HCT116 (cell line): ENCODE measurements around the gene C1orf105. TPM values are rescaled to one million over a fixed set of nuclear protein-coding genes. Genes with fewer than 3 reads are reported as not detected.

ENCODE experiments used
- ATAC-seq: fragments of 200-7000 bp; cut with Tn5 transposase; 2 replicates; pipeline ENCODE4 v1.9.1; 2020; ENCODE audit warnings: mild to moderate bottlenecking, moderate library complexity
- BruUV-seq: library from RNA; stranded (reverse); fragments of 400-500 nt; replicated peaks from 2 replicates; lab custom pipeline; 2021; lab: Mats Ljungman, UMichigan
- CTCF ChIA-PET: fragments of 300-600 bp; sonication (Branson Sonifier 250); formaldehyde crosslinking; loops from one replicate; lab custom pipeline; 2021; ENCODE audit warnings: antibody characterized with exemption; lab: Charles Lee
- POLR2A ChIA-PET: fragments of 300-600, 350-600 bp; sonication (Branson Sonifier 250); formaldehyde crosslinking; loops from one replicate; lab custom pipeline; 2021; ENCODE audit warnings: antibody characterized with exemption; lab: Charles Lee
- RAD21 ChIA-PET, 2 experiments: fragments of 300-600 bp; sonication (Branson Sonifier 250); formaldehyde crosslinking; loops; one replicate each; lab custom pipeline; 2023; ENCODE audit warnings: low total read pairs in 2 of 2; ENCODE audit not compliant: uncharacterized antibody in 2 of 2, unreplicated experiment in 2 of 2, low non-redundant PET in 1 of 2; lab: Charles Lee
- DNase-seq: peaks from one replicate; pipeline ENCODE4 v3.0.0-alpha.2; 2010; ENCODE audit warnings: low read depth, low spot score
- H2AFZ ChIP-seq: fragments of 200-600 bp; shearing (Covaris generic), sonication (generic); 2 replicates; pipeline ENCODE4 v1.6.1; 2017; ENCODE audit warnings: low read depth, mixed run types, mixed read lengths, antibody characterized with exemption, low read length; ENCODE audit not compliant: poor library complexity, severe bottlenecking
- H3K27ac ChIP-seq: 2 replicates; pipeline ENCODE4 v1.5.1; 2012; ENCODE audit warnings: low read depth, low read length
- H3K27me3 ChIP-seq: fragments of 200-600 bp; sonication (generic); 2 replicates; pipeline ENCODE4 v1.6.1; 2016; ENCODE audit warnings: mixed run types, low read length, mixed read lengths; ENCODE audit not compliant: insufficient read depth
- H3K36me3 ChIP-seq, 2 experiments: fragments of 200-500 bp in 1 of 2; fragments of 200-600 bp in 1 of 2; sonication (Bioruptor generic) in 1 of 2; sonication (generic) in 1 of 2; 2 replicates each; pipeline versions ENCODE4 v1.5.1 to v1.6.1; 2014 to 2016; ENCODE audit warnings: low read length in 2 of 2, inconsistent platforms in 1 of 2, mixed read lengths in 1 of 2, mixed run types in 1 of 2; ENCODE audit not compliant: insufficient read depth in 2 of 2, control insufficient read depth in 1 of 2
- H3K4me1 ChIP-seq, 2 experiments: fragments of 200-600 bp in 1 of 2; sonication (generic) in 1 of 2; 2 replicates each; pipeline versions ENCODE4 v1.5.1 to v1.6.1; 2012 to 2017; ENCODE audit warnings: low read length in 2 of 2, inconsistent platforms in 1 of 2, mild to moderate bottlenecking in 1 of 2, mixed read lengths in 1 of 2, mixed run types in 1 of 2, moderate library complexity in 1 of 2; ENCODE audit not compliant: insufficient read depth in 2 of 2, control insufficient read depth in 1 of 2
- H3K4me2 ChIP-seq: fragments of 200-600 bp; sonication (generic); 2 replicates; pipeline ENCODE4 v1.6.1; 2017; ENCODE audit warnings: mixed run types, low read length, mixed read lengths
- H3K4me3 ChIP-seq, 2 experiments: fragments of 200-600 bp in 1 of 2; sonication (generic) in 1 of 2; replicated peaks in 1 of 2; 2 replicates each; pipeline ENCODE4 v1.5.1; 2011 to 2016; ENCODE audit warnings: low read length in 2 of 2, control low read depth in 1 of 2, low read depth in 1 of 2, mild to moderate bottlenecking in 1 of 2, mixed read lengths in 1 of 2, mixed run types in 1 of 2
- H3K79me2 ChIP-seq: fragments of 200-600 bp; sonication (generic); 2 replicates; pipeline ENCODE4 v1.6.1; 2017; ENCODE audit warnings: mild to moderate bottlenecking, mixed run types, low read length, moderate library complexity, mixed read lengths; ENCODE audit not compliant: insufficient read depth
- H3K9ac ChIP-seq: fragments of 200-600 bp; sonication (generic); 2 replicates; pipeline ENCODE4 v1.6.1; 2016; ENCODE audit warnings: low read length, mixed read lengths
- H3K9me2 ChIP-seq: fragments of 200-600 bp; sonication (generic), shearing (Covaris generic); 2 replicates; pipeline ENCODE4 v1.6.1; 2017; ENCODE audit warnings: mixed run types, mild to moderate bottlenecking, moderate library complexity; ENCODE audit not compliant: insufficient read depth
- H3K9me3 ChIP-seq, 2 experiments: fragments of 200-500 bp in 1 of 2; fragments of 200-600 bp in 1 of 2; sonication (Bioruptor generic) in 1 of 2; sonication (generic) in 1 of 2; 2 replicates each; pipeline ENCODE4 v1.6.1; 2014 to 2017; ENCODE audit warnings: low read length in 2 of 2, mixed read lengths in 2 of 2, inconsistent platforms in 1 of 2, low read depth in 1 of 2, mild to moderate bottlenecking in 1 of 2, mixed run types in 1 of 2, moderate library complexity in 1 of 2; ENCODE audit not compliant: control insufficient read depth in 1 of 2, insufficient read depth in 1 of 2
- H4K20me1 ChIP-seq: fragments of 200-600 bp; sonication (generic), shearing (Covaris generic); 2 replicates; pipeline ENCODE4 v1.6.1; 2017; ENCODE audit warnings: mixed run types, mild to moderate bottlenecking, moderate library complexity; ENCODE audit not compliant: insufficient read depth
- ATF3 ChIP-seq: IDR thresholded peaks from 2 replicates; pipeline ENCODE4 v1.6.1; 2012
- CBX3 ChIP-seq: IDR thresholded peaks from 2 replicates; pipeline ENCODE4 v1.6.1; 2012; ENCODE audit warnings: low read depth
- CEBPB ChIP-seq: IDR thresholded peaks from 2 replicates; pipeline ENCODE4 v1.6.1; 2012; ENCODE audit warnings: low read depth
- CTCF ChIP-seq, 3 experiments: fragments of 200-600 bp in 1 of 3; sonication (generic) in 1 of 3; IDR thresholded peaks in 2 of 3; conservative IDR thresholded peaks in 1 of 3; 2 replicates each; pipeline ENCODE4 v1.5.1; 2012 to 2017; ENCODE audit warnings: low read depth in 2 of 3, low read length in 2 of 3, antibody characterized with exemption in 1 of 3, borderline replicate concordance in 1 of 3, control low read depth in 1 of 3, mild to moderate bottlenecking in 1 of 3, mixed read lengths in 1 of 3, mixed run types in 1 of 3, moderate library complexity in 1 of 3; ENCODE audit not compliant: insufficient read depth in 1 of 3
- EGR1 ChIP-seq: IDR thresholded peaks from 2 replicates; pipeline ENCODE4 v1.6.1; 2012; ENCODE audit warnings: low read depth
- EZH2 ChIP-seq: fragments of 200-600 bp; sonication (generic); IDR thresholded peaks from 2 replicates; pipeline ENCODE4 v1.6.1; 2017; ENCODE audit warnings: antibody characterized with exemption, mixed run types
- EZH2phosphoT487 ChIP-seq: fragments of 200-600 bp; IDR thresholded peaks from 2 replicates; pipeline ENCODE4 v1.6.1; 2018; ENCODE audit warnings: antibody characterized with exemption, borderline replicate concordance
- FOSL1 ChIP-seq: IDR thresholded peaks from 2 replicates; pipeline ENCODE4 v1.6.1; 2012; ENCODE audit warnings: low read depth
- MAX ChIP-seq: IDR thresholded peaks from 2 replicates; pipeline ENCODE4 v1.6.1; 2012
- POLR2A ChIP-seq: IDR thresholded peaks from 2 replicates; pipeline ENCODE4 v1.7.0; 2011; ENCODE audit warnings: borderline replicate concordance; ENCODE audit not compliant: insufficient read depth, insufficient read length; ENCODE audit errors: extremely low read depth
- POLR2AphosphoS5 ChIP-seq: IDR thresholded peaks from 2 replicates; pipeline ENCODE4 v1.6.1; 2011; ENCODE audit warnings: mild to moderate bottlenecking, low read depth, low read length, moderate library complexity
- RAD21 ChIP-seq: IDR thresholded peaks from 2 replicates; pipeline ENCODE4 v1.6.1; 2012; ENCODE audit warnings: low read depth, mild to moderate bottlenecking
- REST ChIP-seq: IDR thresholded peaks from 2 replicates; pipeline ENCODE4 v1.6.1; 2012; ENCODE audit warnings: low read depth
- SIN3A ChIP-seq: IDR thresholded peaks from 2 replicates; pipeline ENCODE4 v1.6.1; 2012; ENCODE audit warnings: low read depth
- SP1 ChIP-seq: IDR thresholded peaks from 2 replicates; pipeline ENCODE4 v1.6.1; 2012; ENCODE audit warnings: low read depth
- SRF ChIP-seq: IDR thresholded peaks from 2 replicates; pipeline ENCODE4 v1.6.1; 2012; ENCODE audit warnings: low read depth
- TCF7L2 ChIP-seq: IDR thresholded peaks from 2 replicates; pipeline ENCODE4 v1.7.0; 2011; ENCODE audit warnings: borderline replicate concordance, inconsistent platforms; ENCODE audit not compliant: insufficient read depth, insufficient read length; ENCODE audit errors: extremely low read depth
- ZBTB33 ChIP-seq: IDR thresholded peaks from 2 replicates; pipeline ENCODE4 v1.6.1; 2011; ENCODE audit warnings: mild to moderate bottlenecking, low read length, moderate library complexity; ENCODE audit not compliant: insufficient replicate concordance; ENCODE audit errors: extremely low read depth
- ZNF274 ChIP-seq: fragments of 200-500 bp; sonication (Bioruptor generic); IDR thresholded peaks from 2 replicates; pipeline ENCODE4 v1.6.1; 2014; ENCODE audit warnings: mild to moderate bottlenecking, low read depth, low read length, inconsistent platforms
- intact Hi-C: fragments of 100-400 bp; cut with micrococcal nuclease; formaldehyde crosslinking; loops from 2 replicates; pipeline ENCODE4 v1.10.0; 2022
- total RNA-seq: library from RNA; stranded (reverse); gene quantifications from one replicate; pipeline ENCODE4 v1.2.1, GENCODE V29; 2021; ENCODE audit not compliant: unreplicated experiment

Gene C1orf105
- total RNA-seq, 1 experiment from 2014 or later = not detected

GRCh38 chr1:172405912-172406311, 14.6 kb upstream of the C1orf105 start:
- no peaks in the 10 kb centered on the region for H4K20me1 ChIP-seq
- ChIA-PET POLR2A (no interaction called here), RAD21 (no interaction called here), CTCF (no interaction called here)
- H3K4me2 ChIP-seq = no peak overlapping the region
- no peak overlapping the region for H3K27ac ChIP-seq
- 0 out of 2 replicates have a peak, but pooled peaks cover 4% of the 10 kb centered on the region for H3K9me2 ChIP-seq
- ATAC-seq = no peak
- H3K27me3 ChIP-seq = peaks cover 5% of the 10 kb centered on the region; the same call in 1 of the 2 replicates
- no peaks in the 10 kb centered on the region for H3K9me3 ChIP-seq
- no peaks in the 10 kb centered on the region for H3K79me2 ChIP-seq
- intact Hi-C loops = no loop called here
- TF ChIP-seq REST (no peak), EGR1 (no peak), EZH2phosphoT487 (no peak), CBX3 (no peak), POLR2AphosphoS5 (no peak), EZH2 (no peak), RAD21 (no peak), SRF (no peak), ZBTB33 (no peak), ATF3 (no peak), CTCF (IDR thresholded peaks at IDR 0.05 in 2 of 3, conservative IDR thresholded peaks at IDR 0.05 in 1 of 3; ENCODE audit: borderline replicate concordance in 1 of 3, insufficient read depth in 1 of 3, low read depth in 2 of 3, low read length in 2 of 3) (no peak), ZNF274 (no peak), TCF7L2 (no peak), MAX (no peak), SIN3A (no peak), SP1 (no peak), POLR2A (no peak), CEBPB (no peak), FOSL1 (no peak)
- no peak overlapping the region for H2AFZ ChIP-seq
- H3K4me1 ChIP-seq = no peaks in the 10 kb centered on the region
- no TSS peak for BruUV-seq
- H3K36me3 ChIP-seq = no peaks in the 10 kb centered on the region
- no peak for DNase-seq
- H3K9ac ChIP-seq = no peak overlapping the region
- H3K4me3 ChIP-seq = no peak overlapping the region
